GM19099 (cell line): ENCODE results near the gene CLK1.

Source experiments
- POLR2A ChIP-seq: IDR thresholded peaks from 3 replicates; pipeline ENCODE4 v1.6.1; 2011; ENCODE audit warnings: low read depth; ENCODE audit not compliant: insufficient read length; ENCODE audit errors: extremely low read depth

Gene CLK1

DNA sequence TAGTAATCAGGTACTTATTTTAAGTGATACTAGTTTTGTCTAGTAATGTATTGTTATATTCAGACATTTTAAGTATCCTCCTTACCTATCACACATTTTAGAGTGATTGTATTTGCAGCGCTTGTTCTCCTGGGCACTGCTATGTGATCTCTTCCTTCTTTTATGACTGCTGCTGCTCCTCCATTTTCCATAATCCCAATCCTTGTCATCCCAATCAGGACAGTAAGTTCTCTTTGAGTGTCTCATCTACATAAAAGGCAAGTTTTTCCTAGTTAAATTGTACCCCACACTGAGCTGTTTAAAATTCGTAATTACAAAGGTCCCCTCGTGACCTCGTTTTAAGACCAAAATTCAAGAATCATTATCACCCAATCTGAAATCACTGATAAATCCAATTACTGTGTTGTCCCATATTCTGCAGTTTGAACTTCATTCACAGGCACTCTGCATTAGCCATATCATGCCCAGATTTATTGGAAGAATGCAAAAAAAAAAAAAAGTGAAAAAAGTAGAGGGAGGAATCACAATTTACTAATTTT is 2.8 kb downstream of the CLK1 start:
- no peak for TF ChIP-seq POLR2A

DNA sequence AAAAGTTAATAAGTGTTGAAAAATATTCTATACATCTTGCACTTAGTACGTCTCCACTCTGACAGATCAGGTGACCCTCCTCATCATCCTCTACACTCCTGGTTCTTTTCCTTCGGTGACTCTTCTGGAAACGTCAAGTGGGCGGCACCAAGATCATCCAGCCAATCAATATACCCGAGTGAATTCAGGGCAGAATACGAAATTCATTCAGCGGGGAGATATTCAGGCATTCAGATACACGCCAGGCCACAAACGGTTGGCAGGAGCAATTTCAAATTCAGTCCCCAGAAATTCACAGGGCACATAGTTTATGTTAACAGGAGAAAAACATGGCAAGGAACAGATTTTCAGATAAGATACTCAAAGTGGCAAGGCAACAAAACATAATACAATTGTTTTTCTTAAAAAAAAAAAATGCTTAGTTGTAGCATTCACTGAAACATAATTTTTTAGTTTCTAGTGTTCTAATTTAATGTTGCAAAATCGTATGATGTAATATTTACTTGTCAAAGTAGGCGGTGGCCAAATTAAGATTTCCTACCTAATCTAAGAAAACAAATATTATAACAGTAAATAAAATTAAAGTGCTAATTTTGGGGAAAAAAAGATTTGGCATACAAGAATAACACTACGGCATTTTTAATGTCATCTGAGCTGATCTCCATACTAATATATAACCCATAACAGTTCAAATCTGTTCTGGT is 4.2 kb downstream of the CLK1 start:
- no peak for TF ChIP-seq POLR2A

DNA sequence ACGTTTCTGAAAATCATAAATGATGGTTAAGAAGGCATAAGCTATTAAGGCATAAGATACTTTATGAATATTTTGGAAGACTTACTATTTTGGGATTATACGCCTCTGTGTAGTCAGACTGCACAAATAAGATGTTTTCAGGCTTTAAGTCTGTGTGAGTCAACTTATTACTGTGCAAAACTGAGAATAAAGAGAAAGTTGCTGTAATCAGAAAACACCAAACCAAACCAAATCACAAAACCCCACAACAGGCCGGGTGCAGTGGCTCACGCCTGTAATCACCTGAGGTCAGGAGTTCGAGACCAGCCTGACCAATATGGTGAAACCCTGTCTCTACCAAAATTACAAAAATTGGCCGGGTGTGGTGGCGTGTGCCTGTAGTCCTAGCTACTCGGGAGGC is 7.7 kb downstream of the CLK1 start:
- TF ChIP-seq POLR2A = no peak

DNA sequence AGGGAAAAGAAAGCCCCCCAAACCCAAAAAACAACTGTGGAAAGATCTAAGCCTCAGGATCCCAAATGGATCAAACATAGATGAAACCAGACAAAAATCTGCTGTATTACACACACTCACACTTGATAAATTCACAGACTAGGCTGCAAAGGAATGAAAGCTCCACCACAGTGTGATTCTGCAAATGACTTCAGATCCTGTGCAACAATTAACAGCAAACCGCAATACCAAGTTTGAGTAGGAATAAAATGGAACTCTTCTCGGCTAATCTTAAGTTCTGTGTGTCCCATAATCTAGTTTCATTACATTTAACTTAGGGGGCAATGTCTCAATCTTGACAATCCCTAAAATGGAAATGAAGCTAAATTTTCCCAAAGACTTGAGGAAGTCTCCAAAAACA is 11.9 kb downstream of the CLK1 start:
- no peak for TF ChIP-seq POLR2A

DNA sequence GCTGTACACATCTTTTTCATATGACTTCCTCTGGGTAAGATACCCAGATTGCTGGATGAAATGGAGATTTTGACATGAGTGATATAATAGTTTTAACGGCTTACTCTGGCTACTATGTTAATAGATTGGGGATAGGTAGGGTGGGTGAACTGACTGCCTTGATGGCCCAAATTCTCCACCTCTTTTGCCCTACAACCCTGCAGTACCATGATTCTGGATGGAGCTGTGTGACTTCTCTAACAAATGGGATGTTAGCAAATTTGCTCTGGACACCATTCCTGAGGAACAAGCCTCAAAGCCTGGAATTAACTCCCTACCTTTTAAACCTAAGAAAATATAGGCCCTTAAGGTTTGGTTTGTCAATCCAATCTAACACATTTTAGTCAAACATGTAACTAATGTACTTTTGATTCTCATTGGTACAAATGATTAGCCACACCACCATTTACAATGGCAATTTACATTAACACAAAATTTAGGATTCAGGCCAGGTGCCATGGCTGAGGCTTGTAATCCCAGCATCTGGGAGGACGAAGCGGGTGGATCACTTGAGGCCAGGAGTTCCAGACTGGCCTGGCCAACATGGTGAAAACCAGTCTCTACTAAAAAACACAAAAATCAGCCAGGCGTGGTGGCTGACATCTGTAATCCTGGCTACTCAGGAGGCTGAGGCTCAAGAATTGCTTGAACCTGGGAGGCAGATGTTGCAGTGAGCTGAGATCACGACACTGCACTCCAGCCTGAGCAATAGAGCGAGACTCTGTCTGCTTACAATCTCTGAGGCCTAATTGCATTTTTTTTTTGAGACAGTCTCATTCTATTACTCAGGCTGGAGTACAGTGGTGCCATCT is 12.8 kb downstream of the CLK1 start:
- TF ChIP-seq POLR2A = no peak

DNA sequence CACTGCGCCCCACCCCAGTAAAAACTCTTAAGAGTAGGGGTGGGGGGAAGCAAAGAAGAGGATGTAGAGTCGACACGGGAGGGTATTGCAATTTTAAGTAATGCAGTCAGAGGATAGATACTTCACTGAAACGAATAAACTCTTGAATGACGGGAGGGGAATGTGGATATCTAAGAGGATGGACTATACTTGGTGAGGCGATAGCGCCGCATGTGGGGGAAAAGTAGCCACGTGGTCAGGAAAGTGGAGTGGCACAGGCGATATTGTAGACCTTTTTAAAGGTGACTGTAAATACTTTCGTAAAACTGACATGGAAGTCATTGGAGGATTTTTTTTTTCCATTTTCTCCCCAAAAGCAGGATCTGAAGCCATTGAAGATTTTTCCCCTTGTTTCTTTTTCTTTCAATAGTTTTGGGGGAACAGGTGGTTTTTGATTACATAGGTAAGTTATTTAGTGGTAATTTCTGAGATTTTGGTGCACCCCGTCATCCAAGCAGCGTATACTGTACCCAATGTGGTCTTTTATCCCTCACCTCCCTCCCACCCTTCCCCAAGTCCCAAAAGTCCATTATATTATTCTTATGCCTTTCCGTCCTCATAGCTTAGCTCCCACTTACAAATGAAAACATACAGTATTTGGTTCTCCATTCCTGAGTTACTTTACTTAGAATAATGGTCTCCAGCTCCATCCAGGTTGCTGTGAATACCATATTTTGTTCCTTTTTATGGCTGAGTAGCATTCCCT is 13.8 kb downstream of the CLK1 start:
- no peak for TF ChIP-seq POLR2A

DNA sequence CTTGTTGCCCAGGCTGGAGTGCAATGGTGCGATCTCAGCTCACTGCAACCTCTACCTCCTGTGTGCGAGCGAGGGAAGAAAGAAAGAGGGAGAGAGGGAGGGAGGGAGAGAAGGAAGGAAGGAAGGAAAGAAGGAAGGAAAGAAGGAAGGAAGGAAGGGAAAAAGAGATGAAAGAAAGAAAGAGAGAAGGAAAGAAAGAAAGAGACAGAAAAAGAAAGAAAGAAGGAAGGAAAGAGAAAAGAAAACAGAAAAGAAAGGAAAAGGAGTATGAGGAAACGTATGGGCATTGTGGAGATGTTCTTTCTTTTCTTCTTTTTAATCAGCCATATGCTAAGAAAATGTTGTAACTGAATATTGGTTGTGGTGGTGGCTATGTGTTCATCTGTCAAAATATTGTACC is 16.5 kb downstream of the CLK1 start:
- no peak for TF ChIP-seq POLR2A

DNA sequence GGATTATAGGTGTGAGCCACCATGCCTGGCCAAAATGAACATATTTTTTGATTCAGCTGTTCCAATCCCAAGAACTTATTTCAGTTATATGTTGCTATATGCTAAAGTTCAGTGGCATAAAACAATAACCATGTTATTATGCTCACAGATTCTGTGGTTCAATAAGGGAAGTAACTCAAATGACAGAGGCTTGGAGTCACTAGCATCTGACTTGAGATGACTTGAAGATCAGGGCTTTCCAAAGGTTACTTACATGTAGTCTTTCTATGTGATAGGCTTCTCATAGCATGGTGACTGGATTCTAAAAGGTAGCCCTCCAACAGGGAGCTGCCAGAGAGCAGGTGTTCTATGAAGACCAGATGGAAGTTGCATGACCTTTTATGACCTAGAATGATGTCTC is 17.2 kb downstream of the CLK1 start:
- TF ChIP-seq POLR2A = no peak

DNA sequence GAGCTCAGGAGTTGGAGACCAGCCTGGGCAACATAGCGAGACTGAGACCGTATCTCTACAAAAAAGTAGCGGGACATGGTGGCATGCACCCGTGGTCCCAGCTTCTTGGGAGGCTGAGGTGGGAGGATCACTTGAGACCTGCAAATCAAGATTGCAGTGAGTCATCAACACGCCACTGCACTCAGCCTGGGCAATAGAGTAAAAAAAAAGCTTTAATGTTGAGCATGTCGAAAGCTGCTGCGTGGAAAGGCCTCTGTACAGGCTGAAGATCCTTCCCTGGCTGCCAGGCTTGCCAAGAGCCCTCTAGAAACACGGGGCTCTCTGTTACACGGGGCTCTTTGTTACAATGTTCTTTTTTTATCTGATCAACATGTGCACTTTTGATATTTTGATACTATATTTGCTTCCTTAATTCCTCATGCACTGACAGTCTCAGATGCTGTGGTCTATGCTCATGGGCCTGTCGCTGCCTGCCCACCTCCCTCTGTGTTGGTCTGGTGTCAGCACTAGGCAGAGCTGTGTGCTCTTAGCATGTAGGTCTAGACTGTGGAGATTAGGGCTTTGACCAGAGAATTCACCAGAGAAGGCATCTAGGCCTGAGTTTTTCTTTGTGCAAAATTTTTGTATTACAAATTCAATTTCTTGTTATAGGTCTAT is 18.7 kb downstream of the CLK1 start:
- TF ChIP-seq POLR2A = no peak

DNA sequence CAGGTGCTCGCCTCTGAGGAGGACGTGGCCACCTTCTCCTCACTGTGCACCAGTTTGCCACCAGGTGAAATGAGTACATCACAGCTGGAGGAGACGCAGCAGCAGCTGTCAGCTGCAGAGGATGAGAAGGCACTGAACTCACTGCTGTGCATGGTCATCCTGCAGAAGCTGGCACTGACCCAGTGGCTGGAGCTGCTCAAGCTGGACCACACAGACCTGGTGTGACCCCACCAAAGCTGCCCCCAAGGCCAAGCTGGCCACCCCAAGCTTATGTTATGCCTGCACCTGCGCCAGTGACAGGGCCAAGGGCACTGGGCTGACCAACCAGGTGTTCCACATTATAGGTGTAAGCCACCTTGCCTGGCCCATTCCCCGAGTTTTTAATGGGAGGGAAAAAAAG is 19.3 kb downstream of the CLK1 start:
- TF ChIP-seq POLR2A = no peak

DNA sequence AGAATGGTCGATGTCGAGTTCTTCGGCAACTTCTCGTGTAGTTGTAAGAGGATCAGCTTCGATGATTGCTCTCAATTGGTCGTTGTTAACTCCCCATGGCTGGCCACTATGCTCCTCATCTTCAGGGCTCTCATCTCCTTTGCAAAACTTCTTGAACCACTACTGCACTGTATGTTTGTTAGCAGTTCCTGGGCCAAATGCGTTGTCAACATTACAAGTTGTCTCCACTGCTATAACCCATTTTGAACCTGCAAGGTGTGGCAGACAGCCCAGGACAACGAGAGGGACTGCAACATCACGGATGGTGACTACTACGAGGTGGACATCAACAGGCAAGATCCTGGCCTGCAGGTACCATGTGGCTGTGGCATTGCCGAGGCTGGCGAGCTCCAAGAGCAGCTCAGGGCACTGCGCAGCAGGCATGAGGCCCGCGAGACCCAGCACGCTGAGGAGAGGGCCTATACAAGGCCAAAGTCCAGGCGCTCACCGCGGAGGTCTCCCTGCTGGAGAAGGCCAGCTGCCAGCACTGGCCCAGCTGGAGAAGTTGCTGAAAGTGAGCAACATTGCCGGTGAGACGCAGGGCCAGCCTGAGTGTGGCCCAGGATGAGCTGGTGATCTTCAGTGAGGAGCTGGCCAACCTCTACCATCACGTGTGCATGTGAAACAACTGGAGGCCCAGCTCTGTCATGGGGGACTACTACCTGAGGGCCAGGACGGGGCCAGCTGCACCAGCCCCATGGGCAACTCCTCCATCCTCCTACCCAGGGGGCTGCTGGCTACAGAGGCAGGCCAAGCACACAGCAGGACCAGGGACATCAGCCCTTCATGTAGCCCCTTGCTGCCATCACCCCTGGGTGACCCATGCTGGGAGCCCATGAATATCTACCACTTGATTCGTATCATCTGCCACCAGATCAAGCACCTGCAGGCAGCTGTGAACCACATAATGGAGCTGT is 20.2 kb downstream of the CLK1 start:
- no peak for TF ChIP-seq POLR2A

DNA sequence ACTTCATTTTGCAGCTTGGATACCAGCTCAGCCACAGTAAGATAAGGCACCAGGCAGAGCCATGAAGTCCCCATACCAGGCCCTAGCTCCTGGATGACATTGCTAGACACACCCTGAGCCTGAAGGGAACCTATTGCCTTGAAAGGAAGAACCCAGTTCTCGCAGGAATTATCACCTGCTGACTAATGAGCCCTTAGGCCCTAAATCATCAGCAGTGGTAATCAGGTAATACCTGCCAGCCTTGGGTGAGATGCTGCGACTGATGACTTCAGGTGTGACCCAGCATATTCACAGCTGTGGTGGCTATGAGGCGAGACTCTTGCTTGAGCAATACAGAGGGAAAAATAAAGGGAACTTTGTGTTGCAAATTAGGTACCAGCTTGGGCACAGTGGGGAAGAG is 24.9 kb downstream of the CLK1 start:
- no peak for TF ChIP-seq POLR2A

DNA sequence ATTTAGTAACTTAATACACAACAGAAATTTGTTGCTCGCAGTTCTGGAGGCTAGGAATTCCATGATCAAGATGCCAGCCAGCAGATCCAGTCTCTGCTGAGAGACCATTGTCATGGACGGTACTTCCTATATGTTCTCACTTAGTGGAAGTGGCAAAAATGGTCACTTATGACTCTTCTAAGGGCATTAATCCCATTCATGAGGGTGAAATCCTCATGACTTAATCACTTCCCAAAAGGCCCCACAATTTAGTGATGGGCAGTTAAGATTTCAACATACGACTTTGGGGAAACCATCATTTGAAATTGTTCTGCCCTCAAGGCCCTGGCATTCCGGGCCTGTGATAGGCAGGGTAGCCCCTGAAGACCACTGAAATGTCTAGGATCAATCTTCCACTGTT is 29.8 kb downstream of the CLK1 start:
- TF ChIP-seq POLR2A = no peak

DNA sequence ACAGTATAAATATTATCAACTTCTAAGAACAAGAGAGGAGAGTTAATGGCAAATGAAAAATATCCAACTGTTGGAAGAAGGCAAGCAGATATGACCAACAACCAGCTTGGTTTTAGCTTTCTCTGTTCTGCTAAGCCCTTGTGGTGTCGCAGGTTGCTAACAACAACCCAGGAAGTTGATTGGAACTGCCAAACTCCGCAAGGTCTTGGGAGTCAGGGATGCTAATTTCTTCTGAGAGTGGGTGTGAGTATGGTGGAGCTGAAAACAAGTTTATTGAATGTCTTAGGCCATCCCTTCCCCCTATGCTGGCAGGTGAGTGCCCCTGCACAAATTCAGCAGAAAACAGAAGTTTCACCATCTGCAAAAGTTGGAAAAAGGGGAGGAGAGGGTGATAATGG is 35.2 kb downstream of the CLK1 start:
- no peak for TF ChIP-seq POLR2A
